Testis (tissue), 2 donors: Measurements from ENCODE around the gene SLC29A4.

Experiments
- CTCF ChIP-seq, 3 experiments: fragments of 450-650 bp in 2 of 3; fragments of 200-600 bp in 1 of 3; sonication (generic) in 1 of 3; IDR thresholded peaks; one replicate each; pipeline ENCODE4 v1.5.1; 2016 to 2019; ENCODE audit warnings: antibody characterized with exemption in 3 of 3, mild to moderate bottlenecking in 2 of 3, moderate library complexity in 1 of 3
- POLR2A ChIP-seq: fragments of 450-650 bp; IDR thresholded peaks from one replicate; pipeline ENCODE4 v1.6.1; 2017; ENCODE audit warnings: antibody characterized with exemption, mild to moderate bottlenecking, moderate library complexity

DNA sequence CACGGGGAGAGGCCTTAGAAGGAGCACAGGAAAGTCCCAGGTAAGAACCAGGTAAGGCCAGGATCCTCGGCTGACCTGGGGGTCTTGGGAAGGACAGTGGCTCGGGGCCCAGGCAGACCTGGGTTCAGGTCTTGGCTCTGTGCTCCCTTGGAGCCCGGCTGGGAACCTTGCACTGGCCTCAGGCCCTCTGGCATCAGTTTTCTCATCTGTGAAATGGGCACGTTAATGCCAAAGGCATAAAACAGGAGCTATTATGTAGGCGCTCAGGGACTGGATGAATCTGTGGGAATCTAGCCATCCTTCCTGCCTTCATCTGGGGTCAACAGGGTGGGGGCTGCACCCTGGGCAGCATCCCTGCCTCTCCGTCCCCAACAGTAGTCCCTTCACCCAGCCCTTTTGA lies 8.3 kb upstream of the SLC29A4 start:
- TF ChIP-seq POLR2A (no peak), CTCF (IDR thresholded peaks at IDR 0.05) (no peak)
